Neural progenitor cell (in vitro differentiated cells): ENCODE data around the gene TLR5. TPM values are rescaled to one million over a fixed set of nuclear protein-coding genes. Genes with fewer than 3 reads are reported as not detected.

ENCODE experiments used
- DNase-seq: peaks from one replicate; pipeline ENCODE4 v3.0.0-alpha.2; 2016; ENCODE audit warnings: low spot score
- H2AFZ ChIP-seq: fragments of 200-600 bp; sonication (generic); replicated peaks from 2 replicates; pipeline ENCODE4 v1.6.1; 2016; ENCODE audit warnings: antibody characterized with exemption
- H3F3A ChIP-seq: fragments of 200-600 bp; sonication (generic); 2 replicates; pipeline ENCODE4 v1.6.1; 2016; ENCODE audit warnings: antibody characterized with exemption, low read depth
- H3K27ac ChIP-seq: fragments of 200-600 bp; sonication (generic); 2 replicates; pipeline ENCODE4 v1.5.1; 2016; ENCODE audit warnings: mild to moderate bottlenecking
- H3K27me3 ChIP-seq: fragments of 200-600 bp; sonication (generic); 2 replicates; pipeline ENCODE4 v1.6.1; 2016; ENCODE audit warnings: mild to moderate bottlenecking, moderate library complexity
- H3K36me3 ChIP-seq: fragments of 200-600 bp; sonication (generic); 2 replicates; pipeline ENCODE4 v1.5.1; 2016
- H3K4me1 ChIP-seq: fragments of 200-600 bp; sonication (generic); 2 replicates; pipeline ENCODE4 v1.6.1; 2016; ENCODE audit warnings: mixed run types
- H3K4me2 ChIP-seq: fragments of 200-600 bp; sonication (generic); 2 replicates; pipeline ENCODE4 v1.6.1; 2016
- H3K4me3 ChIP-seq: fragments of 200-600 bp; sonication (generic); 2 replicates; pipeline ENCODE4 v1.5.1; 2016
- H3K79me2 ChIP-seq: fragments of 200-600 bp; sonication (generic); 2 replicates; pipeline ENCODE4 v1.6.1; 2016; ENCODE audit warnings: low read depth
- H3K9ac ChIP-seq: fragments of 200-600 bp; sonication (generic); 2 replicates; pipeline ENCODE4 v1.6.1; 2016
- H3K9me3 ChIP-seq: fragments of 200-600 bp; sonication (generic); 2 replicates; pipeline ENCODE4 v1.5.1; 2016; ENCODE audit warnings: low read depth
- H4K20me1 ChIP-seq: fragments of 200-600 bp; sonication (generic); 2 replicates; pipeline ENCODE4 v1.6.1; 2016; ENCODE audit warnings: low read depth
- H3K27ac Mint-ChIP-seq: 3 replicates; pipeline ENCODE4 v1.8.0; 2021; ENCODE audit warnings: mixed read lengths
- H3K27me3 Mint-ChIP-seq: 2 replicates; pipeline ENCODE4 v1.8.0; 2022; ENCODE audit warnings: low read depth, mild to moderate bottlenecking, inconsistent platforms, moderate library complexity, mixed read lengths; ENCODE audit not compliant: insufficient read depth
- H3K36me3 Mint-ChIP-seq: 3 replicates; pipeline ENCODE4 v1.8.0; 2021; ENCODE audit warnings: mixed read lengths
- H3K4me1 Mint-ChIP-seq: 3 replicates; pipeline ENCODE4 v1.8.0; 2021; ENCODE audit warnings: mixed read lengths
- H3K4me3 Mint-ChIP-seq: 3 replicates; pipeline ENCODE4 v1.8.0; 2021; ENCODE audit warnings: mild to moderate bottlenecking, moderate library complexity, mixed read lengths
- H3K9me3 Mint-ChIP-seq: 3 replicates; pipeline ENCODE4 v1.8.0; 2020; ENCODE audit warnings: mixed read lengths
- EZH2 ChIP-seq: fragments of 200-600 bp; sonication (generic); IDR thresholded peaks from 2 replicates; pipeline ENCODE4 v1.6.1; 2017; ENCODE audit warnings: antibody characterized with exemption, mild to moderate bottlenecking, moderate library complexity
- EZH2phosphoT487 ChIP-seq: fragments of 200-600 bp; sonication (generic); IDR thresholded peaks from 2 replicates; pipeline ENCODE4 v1.6.1; 2017; ENCODE audit warnings: antibody characterized with exemption
- total RNA-seq: library from RNA; depleted of rRNA; stranded (reverse); fragments of >200 nt; gene quantifications from 2 replicates; pipeline ENCODE4 v1.2.3, GENCODE V29; 2015; ENCODE audit warnings: low replicate concordance
- TF ChIP-seq, protein P1 (sequence below): fragments of 200-600 bp; sonication (generic); IDR thresholded peaks from 2 replicates; pipeline ENCODE4 v1.5.1; 2017; ENCODE audit warnings: antibody characterized with exemption, mild to moderate bottlenecking

TLR5 gene
- total RNA-seq, 1 donor from 2014 or later: 0.30 TPM

DNA sequence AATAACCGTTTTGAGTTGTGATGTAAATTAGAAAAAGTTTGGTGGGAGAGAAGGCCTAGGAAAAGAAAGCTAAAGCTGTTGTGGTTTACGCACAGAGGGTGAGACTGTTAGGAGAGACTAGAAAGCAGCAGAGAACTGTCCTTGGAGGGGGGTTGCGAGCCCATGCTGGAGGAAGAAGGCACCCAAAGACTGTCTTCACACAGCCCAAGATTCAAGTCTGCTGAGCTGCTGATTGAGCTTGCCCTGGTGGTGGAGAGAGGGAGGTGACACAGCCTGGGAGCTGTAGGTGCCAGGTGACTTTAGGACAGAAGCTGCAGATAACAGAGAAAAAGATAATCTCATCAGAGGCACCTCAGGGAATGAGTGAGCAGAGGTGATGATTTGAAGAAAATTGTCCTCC, 18.3 kb upstream of the TLR5 start:
- Histone ChIP-seq H3K9ac (no peak overlapping the region), H4K20me1 (no peaks in the 10 kb centered on the region), H2AFZ (no peak overlapping the region), H3K27ac (no peak overlapping the region), H3K79me2 (no peaks in the 10 kb centered on the region), H3K4me1 (no peaks in the 10 kb centered on the region), H3K9me3 (no peaks in the 10 kb centered on the region), H3K27me3 (no peaks in the 10 kb centered on the region), H3F3A (no peaks in the 10 kb centered on the region), H3K4me2 (no peak overlapping the region), H3K36me3 (no peaks in the 10 kb centered on the region), H3K4me3 (no peak overlapping the region)
- Mint-ChIP-seq H3K4me1 (no peaks in the 10 kb centered on the region), H3K27ac (no peak overlapping the region), H3K27me3 (peaks cover 2% of the 10 kb centered on the region), H3K9me3 (no peaks in the 10 kb centered on the region), H3K36me3 (no peaks in the 10 kb centered on the region), H3K4me3 (no peak overlapping the region)
- TF ChIP-seq EZH2phosphoT487: no peak
- DNase-seq: no peak

DNA sequence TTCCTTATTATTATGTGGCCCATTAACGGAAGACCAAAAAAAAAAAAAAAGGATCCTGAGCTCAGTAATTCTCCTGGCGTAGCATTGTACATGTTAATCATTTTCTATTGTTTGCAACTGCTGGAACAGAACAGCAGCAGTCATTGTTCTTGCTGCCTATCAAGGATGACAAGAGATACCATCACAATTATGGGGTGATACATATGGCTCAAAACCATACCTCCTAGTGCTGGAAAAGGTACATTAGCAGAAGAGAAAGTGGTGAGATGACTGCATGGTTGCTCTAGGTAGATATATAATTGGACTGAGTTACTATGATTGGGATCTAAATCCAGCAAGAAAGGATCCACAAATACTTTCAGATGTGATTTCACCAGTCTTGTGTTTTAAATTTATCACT, 13.3 kb upstream of the TLR5 start:
- Histone ChIP-seq H3K4me2 (no peak overlapping the region), H3K79me2 (no peaks in the 10 kb centered on the region), H3F3A (no peaks in the 10 kb centered on the region), H3K36me3 (no peaks in the 10 kb centered on the region), H3K4me1 (no peaks in the 10 kb centered on the region), H3K27me3 (no peaks in the 10 kb centered on the region), H2AFZ (no peak overlapping the region), H3K4me3 (no peak overlapping the region), H3K9me3 (no peaks in the 10 kb centered on the region), H3K9ac (no peak overlapping the region), H4K20me1 (no peaks in the 10 kb centered on the region), H3K27ac (no peak overlapping the region)
- DNase-seq: no peak
- Mint-ChIP-seq H3K27me3 (peaks cover 4% of the 10 kb centered on the region), H3K4me1 (peaks cover 6% of the 10 kb centered on the region), H3K27ac (no peak overlapping the region), H3K4me3 (no peak overlapping the region), H3K9me3 (no peaks in the 10 kb centered on the region), H3K36me3 (no peaks in the 10 kb centered on the region)
- TF ChIP-seq, protein P1, sequence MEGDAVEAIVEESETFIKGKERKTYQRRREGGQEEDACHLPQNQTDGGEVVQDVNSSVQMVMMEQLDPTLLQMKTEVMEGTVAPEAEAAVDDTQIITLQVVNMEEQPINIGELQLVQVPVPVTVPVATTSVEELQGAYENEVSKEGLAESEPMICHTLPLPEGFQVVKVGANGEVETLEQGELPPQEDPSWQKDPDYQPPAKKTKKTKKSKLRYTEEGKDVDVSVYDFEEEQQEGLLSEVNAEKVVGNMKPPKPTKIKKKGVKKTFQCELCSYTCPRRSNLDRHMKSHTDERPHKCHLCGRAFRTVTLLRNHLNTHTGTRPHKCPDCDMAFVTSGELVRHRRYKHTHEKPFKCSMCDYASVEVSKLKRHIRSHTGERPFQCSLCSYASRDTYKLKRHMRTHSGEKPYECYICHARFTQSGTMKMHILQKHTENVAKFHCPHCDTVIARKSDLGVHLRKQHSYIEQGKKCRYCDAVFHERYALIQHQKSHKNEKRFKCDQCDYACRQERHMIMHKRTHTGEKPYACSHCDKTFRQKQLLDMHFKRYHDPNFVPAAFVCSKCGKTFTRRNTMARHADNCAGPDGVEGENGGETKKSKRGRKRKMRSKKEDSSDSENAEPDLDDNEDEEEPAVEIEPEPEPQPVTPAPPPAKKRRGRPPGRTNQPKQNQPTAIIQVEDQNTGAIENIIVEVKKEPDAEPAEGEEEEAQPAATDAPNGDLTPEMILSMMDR: no peak
- TF ChIP-seq EZH2 (no peak), EZH2phosphoT487 (no peak)

GRCh38 chr1:223155153-223155552, 12.1 kb upstream of the TLR5 start:
- Histone ChIP-seq H3K4me3 (no peak overlapping the region), H3K9ac (no peak overlapping the region), H3K36me3 (no peaks in the 10 kb centered on the region), H3K27me3 (no peaks in the 10 kb centered on the region), H3K27ac (no peak overlapping the region), H3K9me3 (no peaks in the 10 kb centered on the region), H3K4me2 (no peak overlapping the region), H3K4me1 (no peaks in the 10 kb centered on the region), H3K79me2 (no peaks in the 10 kb centered on the region), H2AFZ (no peak overlapping the region), H3F3A (no peaks in the 10 kb centered on the region), H4K20me1 (no peaks in the 10 kb centered on the region)
- H3K27ac Mint-ChIP-seq: no peak overlapping the region
- no peak for DNase-seq
- no peaks in the 10 kb centered on the region for H3K9me3 Mint-ChIP-seq
- peaks cover 6% of the 10 kb centered on the region for H3K4me1 Mint-ChIP-seq
- TF ChIP-seq EZH2 (no peak), EZH2phosphoT487 (no peak)
- TF ChIP-seq, protein P1: no peak
- H3K4me3 Mint-ChIP-seq: no peak overlapping the region
- H3K36me3 Mint-ChIP-seq: no peaks in the 10 kb centered on the region
- H3K27me3 Mint-ChIP-seq: peaks cover 4% of the 10 kb centered on the region

GRCh38 chr1:223153177-223154119, 10.4 kb upstream of the TLR5 start:
- Mint-ChIP-seq H3K27me3 (peaks cover 2% of the 10 kb centered on the region), H3K9me3 (no peaks in the 10 kb centered on the region), H3K27ac (no peak overlapping the region), H3K36me3 (no peaks in the 10 kb centered on the region), H3K4me1 (peaks cover 6% of the 10 kb centered on the region), H3K4me3 (no peak overlapping the region)
- H3K4me3 ChIP-seq: no peak overlapping the region
- H3K4me1 ChIP-seq: no peaks in the 10 kb centered on the region
- no peaks in the 10 kb centered on the region for H3K27me3 ChIP-seq
- no peak overlapping the region for H3K9ac ChIP-seq
- TF ChIP-seq, protein P1: no peak
- TF ChIP-seq EZH2phosphoT487: no peak
- no peak for TF ChIP-seq EZH2
- H4K20me1 ChIP-seq: no peaks in the 10 kb centered on the region
- no peaks in the 10 kb centered on the region for H3K9me3 ChIP-seq
- no peak overlapping the region for H2AFZ ChIP-seq
- H3K79me2 ChIP-seq: no peaks in the 10 kb centered on the region
- H3K4me2 ChIP-seq: no peak overlapping the region
- DNase-seq: no peak
- no peaks in the 10 kb centered on the region for H3K36me3 ChIP-seq
- H3F3A ChIP-seq: no peaks in the 10 kb centered on the region
- no peak overlapping the region for H3K27ac ChIP-seq
